Fibroblast of skin of right quadriceps (primary cell): ENCODE measurements around the gene ARL17B.
"Not testable (repeated sequence)": the region's sequence is repeated elsewhere in the genome, so short reads cannot be mapped to it uniquely, and the experiment has no call there.

Experiments used
- DNase-seq: peaks from one replicate; pipeline ENCODE4 v3.0.0-alpha.2; 2013

The ARL17B gene

DNA sequence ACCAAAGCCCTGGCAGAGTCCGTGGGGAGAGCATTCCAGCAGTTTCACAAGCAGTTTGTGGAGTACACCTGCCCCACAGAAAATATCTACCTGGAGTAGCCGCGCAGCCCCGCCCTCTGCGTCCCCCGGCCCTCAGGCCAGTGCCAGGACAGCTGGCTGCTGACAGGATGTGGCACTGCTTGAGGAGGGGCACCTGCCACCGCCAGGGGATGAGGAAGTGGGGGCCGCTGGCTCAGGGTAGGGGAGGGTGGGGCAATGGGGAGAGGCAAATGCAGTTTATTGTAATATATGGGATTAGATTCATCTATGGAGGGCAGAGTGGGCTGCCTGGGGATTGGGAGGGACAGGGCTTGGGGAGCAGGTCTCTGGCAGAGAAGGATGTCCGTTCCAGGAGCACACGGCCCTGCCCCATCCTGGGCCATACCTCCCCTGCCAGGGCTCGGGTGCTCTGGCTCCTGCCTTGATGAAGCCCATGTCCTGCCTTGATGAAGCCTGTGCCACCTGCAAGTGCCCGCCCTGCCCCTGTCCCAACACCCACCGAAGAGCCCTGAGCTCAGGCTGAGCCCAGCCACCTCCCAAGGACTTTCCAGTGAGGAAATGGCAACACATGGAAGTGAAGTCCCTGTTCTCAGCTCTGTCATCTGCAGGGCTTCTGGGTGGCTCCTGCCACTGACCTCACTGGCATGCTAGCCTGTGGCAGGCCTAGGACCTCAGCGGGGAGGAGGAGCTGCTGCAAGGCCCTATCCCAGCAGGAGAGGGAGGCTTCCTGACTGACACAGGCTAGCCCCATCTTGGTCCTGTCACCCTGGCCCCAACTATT lies 116.4 kb downstream of the ARL17B start:
- DNase-seq: not testable (repeated sequence)

DNA sequence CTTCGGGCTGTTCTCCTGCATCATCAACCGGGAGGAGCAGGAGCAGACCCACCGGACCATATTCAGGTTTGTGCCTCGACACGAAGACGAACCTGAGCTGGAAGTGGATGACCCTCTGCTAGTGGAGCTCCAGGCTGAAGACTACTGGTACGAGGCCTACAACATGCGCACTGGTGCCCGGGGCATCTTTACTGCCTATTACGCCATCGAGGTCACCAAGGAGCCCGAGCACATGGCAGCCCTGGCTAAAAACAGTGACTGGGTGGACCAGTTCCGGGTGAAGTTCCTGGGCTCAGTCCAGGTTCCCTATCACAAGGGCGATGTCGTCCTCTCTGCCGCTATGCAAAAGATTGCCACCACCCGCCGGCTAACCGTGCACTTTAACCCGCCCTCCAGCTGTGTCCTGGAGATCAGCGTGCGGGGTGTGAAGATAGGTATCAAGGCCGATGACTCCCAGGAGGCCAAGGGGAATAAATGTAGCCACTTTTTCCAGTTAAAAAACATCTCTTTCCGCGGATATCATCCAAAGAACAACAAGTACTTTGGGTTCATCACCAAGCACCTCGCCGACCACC lies 117.1 kb downstream of the ARL17B start:
- not testable (repeated sequence) for DNase-seq

DNA sequence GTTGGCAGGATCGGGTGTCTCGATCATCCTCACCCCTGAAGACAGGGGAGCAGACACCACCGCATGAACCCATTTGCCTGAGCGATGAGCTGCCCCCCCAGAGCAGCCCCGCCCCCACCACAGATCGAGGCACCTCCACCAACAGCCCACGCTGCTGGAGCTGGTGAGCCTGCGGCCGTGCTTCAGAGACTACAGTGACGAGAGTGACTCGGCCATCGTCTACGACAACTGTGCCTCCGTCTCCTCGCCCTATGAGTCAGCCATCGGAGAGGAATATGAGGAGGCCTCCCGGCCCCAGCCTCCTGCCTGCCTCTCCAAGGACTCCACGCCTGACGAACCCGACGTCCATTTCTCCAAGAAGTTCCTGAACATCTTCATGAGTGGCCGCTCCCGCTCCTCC lies 117.6 kb downstream of the ARL17B start:
- DNase-seq: not testable (repeated sequence)

DNA sequence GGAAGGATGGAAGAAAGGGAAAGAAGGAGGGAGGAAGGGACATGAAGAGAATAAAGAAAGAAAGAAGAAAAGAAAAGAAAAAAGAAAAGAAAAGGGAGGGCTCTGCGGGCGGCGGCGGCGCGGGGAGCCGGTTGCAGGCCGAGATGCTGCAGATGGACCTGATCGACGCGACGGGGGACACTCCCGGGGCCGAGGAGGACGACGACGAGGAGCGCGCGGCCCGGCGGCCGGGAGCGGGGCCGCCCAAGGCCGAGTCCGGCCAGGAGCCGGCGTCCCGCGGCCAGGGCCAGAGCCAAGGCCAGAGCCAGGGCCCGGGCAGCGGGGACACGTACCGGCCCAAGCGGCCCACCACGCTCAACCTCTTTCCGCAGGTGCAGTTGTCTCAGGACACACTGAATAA lies 118.1 kb downstream of the ARL17B start:
- not testable (repeated sequence) for DNase-seq

DNA sequence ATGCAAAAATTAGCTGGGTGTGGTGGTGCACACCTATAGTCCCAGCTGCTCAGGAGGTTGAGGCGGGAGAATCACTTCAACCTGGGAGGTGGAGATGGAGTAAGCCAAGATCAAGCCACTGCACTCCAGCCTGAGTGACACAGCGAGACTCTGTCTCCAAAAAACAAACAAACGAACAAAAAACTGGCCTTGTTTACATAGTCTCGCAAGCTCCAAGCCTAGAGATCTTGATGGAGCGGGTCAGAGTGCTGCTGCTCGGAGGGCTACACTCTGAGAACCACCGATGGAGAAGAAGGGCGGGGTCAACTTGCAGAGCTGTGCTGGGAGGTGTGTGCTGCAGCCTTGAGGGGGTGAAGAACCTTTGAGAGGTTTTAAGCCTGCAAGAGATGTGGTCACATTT lies 130.2 kb downstream of the ARL17B start:
- DNase-seq: not testable (repeated sequence)

DNA sequence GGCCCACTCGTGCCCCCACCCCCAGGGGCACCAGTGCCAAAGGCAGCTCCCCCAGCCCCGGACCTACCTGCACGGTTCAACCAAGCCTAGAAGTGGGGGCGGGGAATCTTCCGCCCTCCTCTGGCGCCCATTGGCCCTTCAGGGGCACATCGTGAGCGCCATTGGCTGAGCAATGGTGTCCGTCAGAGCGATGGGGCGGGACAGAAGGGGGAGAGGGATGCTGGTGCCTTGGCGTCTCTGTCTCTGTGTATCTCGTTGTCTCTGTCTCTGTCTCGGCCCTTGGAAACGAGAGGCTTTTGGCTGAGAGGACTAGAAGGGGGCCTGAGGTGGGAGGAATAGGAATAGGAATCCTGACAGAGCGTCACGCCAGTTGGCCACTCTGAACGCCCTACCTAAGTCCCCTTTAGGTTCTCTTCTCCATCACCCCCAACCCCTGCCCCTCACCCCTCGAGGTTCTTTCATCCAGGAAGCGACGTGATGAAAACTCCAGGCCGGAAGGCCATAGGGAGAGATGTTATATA lies 136.2 kb downstream of the ARL17B start:
- DNase-seq: peak; percentile 97

DNA sequence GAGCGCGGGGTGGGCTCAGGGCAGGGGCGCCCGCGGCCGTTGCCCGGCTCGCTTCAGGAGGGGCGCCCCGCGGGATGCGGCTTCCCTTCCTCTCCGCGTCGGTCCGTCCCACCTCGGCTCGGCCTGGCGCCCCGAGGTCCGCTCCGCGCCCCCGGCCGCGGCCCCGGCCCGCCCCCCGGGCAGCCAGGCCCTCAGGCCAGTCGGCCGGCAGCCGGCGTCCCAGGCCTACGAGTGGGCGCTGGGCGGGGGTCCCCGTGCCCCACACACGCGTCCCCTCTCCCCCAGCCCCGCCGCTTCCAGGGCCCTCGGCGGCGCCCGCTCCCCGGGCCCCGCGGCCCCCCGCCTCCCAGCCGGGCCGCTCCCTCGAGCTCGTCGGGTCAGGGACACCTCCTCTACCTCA lies 136.7 kb downstream of the ARL17B start:
- not testable (repeated sequence) for DNase-seq
